ENCODE data around the gene WDR33.

- TF ChIP-seq, protein P1, sequence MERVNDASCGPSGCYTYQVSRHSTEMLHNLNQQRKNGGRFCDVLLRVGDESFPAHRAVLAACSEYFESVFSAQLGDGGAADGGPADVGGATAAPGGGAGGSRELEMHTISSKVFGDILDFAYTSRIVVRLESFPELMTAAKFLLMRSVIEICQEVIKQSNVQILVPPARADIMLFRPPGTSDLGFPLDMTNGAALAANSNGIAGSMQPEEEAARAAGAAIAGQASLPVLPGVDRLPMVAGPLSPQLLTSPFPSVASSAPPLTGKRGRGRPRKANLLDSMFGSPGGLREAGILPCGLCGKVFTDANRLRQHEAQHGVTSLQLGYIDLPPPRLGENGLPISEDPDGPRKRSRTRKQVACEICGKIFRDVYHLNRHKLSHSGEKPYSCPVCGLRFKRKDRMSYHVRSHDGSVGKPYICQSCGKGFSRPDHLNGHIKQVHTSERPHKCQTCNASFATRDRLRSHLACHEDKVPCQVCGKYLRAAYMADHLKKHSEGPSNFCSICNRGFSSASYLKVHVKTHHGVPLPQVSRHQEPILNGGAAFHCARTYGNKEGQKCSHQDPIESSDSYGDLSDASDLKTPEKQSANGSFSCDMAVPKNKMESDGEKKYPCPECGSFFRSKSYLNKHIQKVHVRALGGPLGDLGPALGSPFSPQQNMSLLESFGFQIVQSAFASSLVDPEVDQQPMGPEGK (CRISPR knock-in tag; IDR thresholded peaks at IDR 0.05; ENCODE audit: borderline replicate concordance), result no peak
- TF ChIP-seq POU6F1 (CRISPR knock-in tag; IDR thresholded peaks at IDR 0.05; ENCODE audit: borderline replicate concordance, low read depth), result no peak
- no peak for TF ChIP-seq ZFP30 (CRISPR knock-in tag; IDR thresholded peaks at IDR 0.05)
- TF ChIP-seq RARB (CRISPR knock-in tag; IDR thresholded peaks at IDR 0.05), result no peak
- TF ChIP-seq, protein P2, sequence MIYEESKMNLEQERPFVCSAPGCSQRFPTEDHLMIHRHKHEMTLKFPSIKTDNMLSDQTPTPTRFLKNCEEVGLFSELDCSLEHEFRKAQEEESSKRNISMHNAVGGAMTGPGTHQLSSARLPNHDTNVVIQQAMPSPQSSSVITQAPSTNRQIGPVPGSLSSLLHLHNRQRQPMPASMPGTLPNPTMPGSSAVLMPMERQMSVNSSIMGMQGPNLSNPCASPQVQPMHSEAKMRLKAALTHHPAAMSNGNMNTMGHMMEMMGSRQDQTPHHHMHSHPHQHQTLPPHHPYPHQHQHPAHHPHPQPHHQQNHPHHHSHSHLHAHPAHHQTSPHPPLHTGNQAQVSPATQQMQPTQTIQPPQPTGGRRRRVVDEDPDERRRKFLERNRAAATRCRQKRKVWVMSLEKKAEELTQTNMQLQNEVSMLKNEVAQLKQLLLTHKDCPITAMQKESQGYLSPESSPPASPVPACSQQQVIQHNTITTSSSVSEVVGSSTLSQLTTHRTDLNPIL (CRISPR knock-in tag; IDR thresholded peaks at IDR 0.05; ENCODE audit: low read depth), result no peak
- TF ChIP-seq CSDC2 (CRISPR knock-in tag; IDR thresholded peaks at IDR 0.05), result no peak
- TF ChIP-seq ZFP3 (CRISPR knock-in tag; IDR thresholded peaks at IDR 0.05), result no peak
- no peak for TF ChIP-seq ARNTL (CRISPR knock-in tag; IDR thresholded peaks at IDR 0.05; ENCODE audit: borderline replicate concordance, low read depth)
- TF ChIP-seq, protein P3, sequence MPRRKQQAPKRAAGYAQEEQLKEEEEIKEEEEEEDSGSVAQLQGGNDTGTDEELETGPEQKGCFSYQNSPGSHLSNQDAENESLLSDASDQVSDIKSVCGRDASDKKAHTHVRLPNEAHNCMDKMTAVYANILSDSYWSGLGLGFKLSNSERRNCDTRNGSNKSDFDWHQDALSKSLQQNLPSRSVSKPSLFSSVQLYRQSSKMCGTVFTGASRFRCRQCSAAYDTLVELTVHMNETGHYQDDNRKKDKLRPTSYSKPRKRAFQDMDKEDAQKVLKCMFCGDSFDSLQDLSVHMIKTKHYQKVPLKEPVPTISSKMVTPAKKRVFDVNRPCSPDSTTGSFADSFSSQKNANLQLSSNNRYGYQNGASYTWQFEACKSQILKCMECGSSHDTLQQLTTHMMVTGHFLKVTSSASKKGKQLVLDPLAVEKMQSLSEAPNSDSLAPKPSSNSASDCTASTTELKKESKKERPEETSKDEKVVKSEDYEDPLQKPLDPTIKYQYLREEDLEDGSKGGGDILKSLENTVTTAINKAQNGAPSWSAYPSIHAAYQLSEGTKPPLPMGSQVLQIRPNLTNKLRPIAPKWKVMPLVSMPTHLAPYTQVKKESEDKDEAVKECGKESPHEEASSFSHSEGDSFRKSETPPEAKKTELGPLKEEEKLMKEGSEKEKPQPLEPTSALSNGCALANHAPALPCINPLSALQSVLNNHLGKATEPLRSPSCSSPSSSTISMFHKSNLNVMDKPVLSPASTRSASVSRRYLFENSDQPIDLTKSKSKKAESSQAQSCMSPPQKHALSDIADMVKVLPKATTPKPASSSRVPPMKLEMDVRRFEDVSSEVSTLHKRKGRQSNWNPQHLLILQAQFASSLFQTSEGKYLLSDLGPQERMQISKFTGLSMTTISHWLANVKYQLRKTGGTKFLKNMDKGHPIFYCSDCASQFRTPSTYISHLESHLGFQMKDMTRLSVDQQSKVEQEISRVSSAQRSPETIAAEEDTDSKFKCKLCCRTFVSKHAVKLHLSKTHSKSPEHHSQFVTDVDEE (CRISPR knock-in tag; IDR thresholded peaks at IDR 0.05), result no peak
- no peak for TF ChIP-seq TCF4 (CRISPR knock-in tag; IDR thresholded peaks at IDR 0.05; ENCODE audit: borderline replicate concordance)
Observed at GRCh38 chr2:127771756-127772155, 39.2 kb downstream of the WDR33 start.

Data from SK-N-SH treated with all-trans-retinoic acid at 6 μM for 48 hours (cell line).